ENCODE results near the gene MSH5.

GRCh38 chr6:31713465-31713864 is 26.3 kb upstream of the MSH5 start:
- TF ChIP-seq POLR2A (IDR thresholded peaks at IDR 0.05; ENCODE audit: low read depth, low read length) (no peak), TAF1 (IDR thresholded peaks at IDR 0.05; ENCODE audit: borderline replicate concordance, low read depth, low read length) (no peak), POLR2AphosphoS5 (IDR thresholded peaks at IDR 0.05; ENCODE audit: low read depth, low read length) (no peak)
